ENCODE measurements around the gene NEMF. TPM values are rescaled to one million over a fixed set of nuclear protein-coding genes. Genes with fewer than 3 reads are reported as not detected.
"Not testable (repeated sequence)": the region's sequence is repeated elsewhere in the genome, so short reads cannot be mapped to it uniquely, and the experiment has no call there.

The NEMF gene
- total RNA-seq, 6 donors from 2014 or later, result 47.9 to 293 (median 73.7) TPM

DNA sequence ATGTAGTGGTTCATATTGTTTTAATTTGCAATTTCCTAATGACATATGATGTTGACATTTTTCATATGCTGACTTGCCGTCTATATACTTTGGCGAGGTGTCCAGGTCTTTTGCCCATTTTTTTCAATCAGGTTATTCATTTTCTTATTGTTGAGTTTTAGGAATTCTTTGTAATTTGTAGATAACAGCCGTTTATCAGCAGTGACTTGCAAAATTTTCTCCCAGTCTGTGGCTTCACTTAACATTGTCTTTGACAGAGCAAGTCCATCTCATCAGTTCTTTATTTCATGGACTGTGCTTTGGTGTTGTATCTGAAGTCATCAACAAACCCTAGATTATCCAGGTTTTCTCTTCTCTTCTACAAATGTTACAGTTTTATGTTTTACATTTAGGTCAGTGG lies 97.2 kb downstream of the NEMF start:
- DNase-seq (no peak), ATAC-seq (ENCODE audit: low FRiP score in 2 of 2) (no peak)
- whole genome bisulfite sequencing, 2 donors, result 80 to 82% methylated on average over 3 of the region's 3 CpGs
- Histone ChIP-seq H3K27me3 (no peaks in the 10 kb centered on the region), H3K36me3 (no peaks in the 10 kb centered on the region), H3K9me3 (no peaks in the 10 kb centered on the region), H3K4me1 (no peaks in the 10 kb centered on the region), H3K4me3 (no peak overlapping the region), H3K27ac (no peak overlapping the region)
- TF ChIP-seq CTCF (IDR thresholded peaks at IDR 0.05), result no peak
- TF ChIP-seq EP300 (IDR thresholded peaks at IDR 0.05), result no peak
- no peak for TF ChIP-seq POLR2AphosphoS5 (IDR thresholded peaks at IDR 0.05)
- TF ChIP-seq POLR2A (IDR thresholded peaks at IDR 0.05), result no peak

DNA sequence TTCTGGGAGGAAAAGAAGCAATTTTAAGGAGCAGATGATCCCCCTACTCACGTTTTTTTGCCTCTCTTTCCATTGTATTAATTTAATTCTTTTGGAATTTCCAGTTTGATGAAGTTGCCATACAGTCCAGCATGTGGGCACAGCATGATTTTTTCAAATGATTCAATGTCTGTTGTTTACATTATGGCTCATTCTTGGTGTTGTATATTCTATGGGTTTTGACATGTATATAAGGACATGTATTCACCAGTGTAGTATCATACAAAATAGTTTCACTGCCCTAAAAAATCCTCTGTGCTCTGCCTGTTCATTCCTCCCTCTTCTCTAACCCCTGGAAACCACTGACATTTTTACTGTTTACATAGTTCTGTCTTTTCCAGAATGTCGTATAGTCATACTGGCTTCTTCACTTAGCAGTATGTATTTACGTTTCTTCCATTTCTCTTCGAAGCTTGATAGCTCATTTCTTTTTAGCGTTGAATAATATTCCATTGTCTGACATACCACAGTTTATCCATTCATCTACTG lies 98.0 kb downstream of the NEMF start:
- Histone ChIP-seq H3K36me3 (no peaks in the 10 kb centered on the region), H3K4me3 (no peak overlapping the region), H3K27ac (no peak overlapping the region), H3K4me1 (no peaks in the 10 kb centered on the region), H3K27me3 (no peaks in the 10 kb centered on the region), H3K9me3 (no peaks in the 10 kb centered on the region)
- WGBS, 2 donors, result 81 to 91% methylated on average over 5 of the region's 5 CpGs
- ATAC-seq (ENCODE audit: low FRiP score in 2 of 2), result no peak
- DNase-seq, result no peak
- TF ChIP-seq POLR2A (IDR thresholded peaks at IDR 0.05), result no peak
- TF ChIP-seq POLR2AphosphoS5 (IDR thresholded peaks at IDR 0.05), result no peak
- no peak for TF ChIP-seq EP300 (IDR thresholded peaks at IDR 0.05)

GRCh38 chr14:49746476-49746875 lies 106.1 kb downstream of the NEMF start:
- peaks cover 0 to 22% (median 0%) of the 10 kb centered on the region in 4 donors for H3K36me3 ChIP-seq
- not testable (repeated sequence) for H3K9me3 ChIP-seq; H3K27ac ChIP-seq; H3K4me3 ChIP-seq; ATAC-seq (ENCODE audit: low FRiP score in 2 of 2); H3K27me3 ChIP-seq; DNase-seq; H3K4me1 ChIP-seq

DNA sequence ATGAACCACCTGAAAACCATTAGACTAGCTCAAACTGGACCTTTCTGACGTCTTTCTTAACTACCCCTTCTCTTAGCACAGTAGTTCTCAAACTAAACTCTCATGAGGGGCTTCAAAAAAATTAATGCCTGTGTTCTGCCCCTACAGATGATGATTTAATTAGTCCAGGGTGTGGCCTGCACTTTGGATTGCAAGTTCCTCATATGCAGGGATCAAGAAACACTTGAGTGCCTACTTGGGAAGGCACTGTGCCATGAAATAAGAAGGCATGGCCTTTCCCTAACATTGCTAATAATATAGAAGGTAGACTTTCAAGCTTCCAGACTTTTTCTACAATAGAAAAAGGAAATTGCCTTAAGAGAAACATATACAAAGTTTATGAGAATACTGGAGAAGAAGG lies 107.4 kb downstream of the NEMF start:
- no peaks in the 10 kb centered on the region for H3K27me3 ChIP-seq
- no peaks in the 10 kb centered on the region for H3K9me3 ChIP-seq
- ATAC-seq (ENCODE audit: low FRiP score in 2 of 2), result no peak
- peak in 1 of 2 donors; percentile 30 for DNase-seq
- no peaks in the 10 kb centered on the region for H3K4me1 ChIP-seq
- TF ChIP-seq POLR2A (IDR thresholded peaks at IDR 0.05) (no peak), CTCF (IDR thresholded peaks at IDR 0.05) (no peak), EP300 (IDR thresholded peaks at IDR 0.05) (no peak), POLR2AphosphoS5 (IDR thresholded peaks at IDR 0.05) (no peak)
- no peak overlapping the region for H3K27ac ChIP-seq
- peaks cover 0 to 34% (median 0%) of the 10 kb centered on the region in 4 donors for H3K36me3 ChIP-seq
- WGBS, 2 donors, result 78 to 91% methylated on average over 1 of the region's 1 CpG
- H3K4me3 ChIP-seq, result no peak overlapping the region

GRCh38 chr14:49735669-49736068 lies 116.9 kb downstream of the NEMF start:
- H3K36me3 ChIP-seq, result peaks cover 0 to 17% (median 1%) of the 10 kb centered on the region in 4 donors
- H3K27me3 ChIP-seq; H3K4me3 ChIP-seq; H3K27ac ChIP-seq; DNase-seq; H3K4me1 ChIP-seq; H3K9me3 ChIP-seq; ATAC-seq (ENCODE audit: low FRiP score in 2 of 2): not testable (repeated sequence)
- 99 to 100% methylated on average over 3 to 4 of the region's 4 CpGs for WGBS, 2 donors

DNA sequence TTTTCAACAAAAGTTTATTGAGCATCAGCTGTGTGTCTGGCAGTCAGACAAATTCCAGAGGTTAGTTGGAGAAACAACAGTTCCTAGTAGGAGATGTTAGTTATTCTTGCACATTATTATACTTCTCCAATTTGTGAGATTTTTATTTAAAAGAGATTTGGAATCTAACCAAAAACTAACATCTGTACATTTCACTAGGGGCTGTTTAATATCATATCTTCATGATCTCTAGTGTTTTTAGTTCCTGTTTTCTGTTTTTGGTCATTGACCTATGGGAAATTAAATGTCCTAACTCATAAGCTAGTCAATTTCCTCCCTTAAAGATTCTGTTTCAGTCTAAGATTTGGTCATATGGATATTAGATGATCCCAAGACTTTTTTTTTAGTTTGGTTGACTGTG lies 118.8 kb downstream of the NEMF start:
- no peak for TF ChIP-seq CTCF (IDR thresholded peaks at IDR 0.05)
- no peak for TF ChIP-seq POLR2AphosphoS5 (IDR thresholded peaks at IDR 0.05)
- no peak for TF ChIP-seq EP300 (IDR thresholded peaks at IDR 0.05)
- no peak for TF ChIP-seq POLR2A (IDR thresholded peaks at IDR 0.05)
- ATAC-seq (ENCODE audit: low FRiP score in 2 of 2), result no peak
- no peak for DNase-seq
- Histone ChIP-seq H3K27ac (no peak overlapping the region), H3K36me3 (peaks cover 0 to 16% (median 1%) of the 10 kb centered on the region in 4 donors), H3K27me3 (no peaks in the 10 kb centered on the region), H3K4me1 (no peaks in the 10 kb centered on the region), H3K9me3 (no peaks in the 10 kb centered on the region), H3K4me3 (no peak overlapping the region)
